Measurements from ENCODE around the gene PXK.

Gene PXK

DNA sequence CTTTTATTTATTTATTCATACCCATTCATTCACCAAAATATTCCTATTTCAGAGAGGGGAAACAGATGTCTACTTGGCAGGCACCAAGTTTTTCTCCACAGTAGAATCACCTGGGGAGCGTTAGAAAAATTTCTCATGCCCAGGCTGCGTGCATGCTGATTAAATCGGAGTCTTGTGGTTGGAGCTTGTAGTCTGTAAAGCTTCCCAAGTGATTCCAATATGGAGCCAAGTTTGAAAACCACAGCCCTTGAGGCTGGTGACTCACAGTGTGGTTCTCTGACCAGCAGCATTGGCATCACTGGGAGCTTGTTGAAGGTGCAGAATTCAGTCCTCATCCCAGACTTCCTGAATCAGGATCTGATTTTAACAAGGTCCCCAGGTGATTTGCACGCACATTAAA is 51.2 kb downstream of the PXK start:
- peak; percentile 96 for DNase-seq (ENCODE audit: low read depth)

DNA sequence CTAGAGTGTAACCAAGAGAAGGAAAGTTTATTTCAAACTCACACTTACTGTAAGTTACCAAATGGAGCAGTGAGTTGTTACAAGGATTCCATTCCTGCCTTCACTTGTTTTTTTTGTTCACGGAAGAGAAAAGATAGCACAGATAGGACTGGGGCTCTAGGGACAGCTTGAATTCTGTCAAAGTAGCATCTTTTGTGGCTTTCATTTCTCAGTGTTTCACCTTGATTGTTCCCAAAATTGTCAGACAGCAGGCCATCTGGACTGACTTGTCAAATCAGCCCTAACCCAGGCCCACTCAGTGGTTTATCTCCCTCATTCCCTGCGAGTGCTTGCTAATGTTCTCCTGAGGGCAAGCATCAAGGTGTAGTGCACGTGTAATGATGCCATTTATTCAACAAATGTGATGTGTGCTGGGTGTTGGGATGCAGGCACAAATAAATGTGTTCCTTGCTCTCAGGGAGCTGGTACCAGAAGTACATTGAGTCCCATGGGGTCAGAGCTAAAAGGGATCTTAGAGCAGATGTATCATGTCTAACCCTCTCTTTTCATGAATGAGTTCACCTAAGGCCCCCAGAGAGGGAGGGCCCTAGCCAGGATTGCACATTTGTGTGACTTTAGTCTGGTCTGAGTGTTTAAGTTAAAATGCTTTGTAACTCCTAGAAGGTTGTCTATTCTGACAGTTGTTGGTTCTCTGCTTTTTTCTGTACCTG is 51.8 kb downstream of the PXK start:
- no peak for DNase-seq (ENCODE audit: low read depth)

DNA sequence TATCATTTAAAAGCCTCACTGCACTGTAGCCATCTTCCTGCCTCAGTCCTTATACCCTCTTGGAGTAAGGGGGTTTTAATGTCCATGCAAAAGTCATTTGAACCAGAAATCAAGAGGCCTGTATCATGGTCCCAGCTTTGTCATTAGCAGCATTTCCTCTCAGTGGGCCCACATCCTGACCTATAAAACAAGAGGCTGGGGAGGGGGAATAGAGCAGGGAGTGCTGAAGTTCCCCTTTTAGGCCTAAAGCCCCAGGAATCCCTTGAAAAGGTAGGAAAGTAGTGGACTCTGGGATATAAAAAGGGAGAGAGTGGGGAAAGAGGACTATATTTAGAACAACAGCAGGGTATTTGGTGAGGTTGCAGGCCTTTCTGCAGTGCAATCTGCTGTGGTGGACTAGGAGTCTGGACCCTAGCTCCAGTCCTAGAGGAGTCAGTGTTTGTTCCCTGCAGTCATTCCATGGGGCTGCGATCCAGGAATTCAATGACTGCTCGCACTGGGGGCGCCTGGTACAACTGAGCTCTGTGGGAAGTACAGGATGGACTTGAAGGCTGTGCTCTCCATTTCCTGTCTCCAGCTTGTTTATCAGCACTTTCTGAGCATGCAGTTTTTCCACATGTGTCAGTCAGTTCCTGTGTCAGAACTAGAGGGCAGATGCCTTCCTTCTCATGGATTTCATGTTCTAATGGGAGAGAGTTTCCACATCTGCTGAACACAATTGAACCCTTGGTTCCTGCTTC is 54.1 kb downstream of the PXK start:
- DNase-seq (ENCODE audit: low read depth): no peak

DNA sequence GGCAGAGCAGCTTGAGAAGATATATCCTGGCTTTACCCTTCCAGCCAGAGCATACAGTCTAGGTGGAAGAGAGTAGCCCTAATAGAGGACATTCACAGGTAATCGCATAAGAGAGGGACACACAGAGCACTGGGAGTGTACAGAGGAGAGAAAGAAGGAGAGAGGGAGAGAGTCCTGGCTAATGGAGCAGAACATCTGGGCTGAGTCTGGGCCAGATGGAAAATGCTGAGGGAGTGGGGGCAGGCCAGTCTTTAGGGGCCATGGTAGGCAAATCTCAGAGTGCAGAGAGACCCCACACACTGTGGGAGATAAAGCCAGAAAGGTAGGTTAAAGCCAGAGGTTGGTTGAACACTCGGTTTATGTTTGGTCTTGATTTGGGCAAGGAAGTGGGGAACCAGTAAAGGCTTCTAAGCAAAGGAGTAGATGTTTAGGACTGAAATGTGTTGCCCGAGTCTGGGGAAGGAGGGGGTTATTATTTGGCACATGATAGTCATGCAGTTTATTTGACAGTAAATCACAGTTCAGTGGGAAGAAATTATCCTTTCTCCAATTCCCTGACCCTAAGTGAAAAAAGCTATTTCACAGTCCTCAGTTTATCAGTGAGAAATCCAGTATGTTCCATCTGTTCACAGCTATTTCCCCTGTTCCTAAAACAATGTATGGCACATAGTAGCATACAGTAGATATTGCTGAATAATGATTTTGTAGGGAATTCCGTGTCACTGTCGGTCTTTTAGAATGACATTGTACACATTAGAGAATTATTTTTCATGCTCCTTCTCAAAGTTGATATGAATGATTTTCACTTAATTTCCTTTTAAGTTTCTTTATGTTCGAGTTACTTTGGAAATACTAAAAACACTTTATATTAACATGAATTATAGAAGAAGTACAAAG is 55.2 kb downstream of the PXK start:
- no peak for DNase-seq (ENCODE audit: low read depth)

DNA sequence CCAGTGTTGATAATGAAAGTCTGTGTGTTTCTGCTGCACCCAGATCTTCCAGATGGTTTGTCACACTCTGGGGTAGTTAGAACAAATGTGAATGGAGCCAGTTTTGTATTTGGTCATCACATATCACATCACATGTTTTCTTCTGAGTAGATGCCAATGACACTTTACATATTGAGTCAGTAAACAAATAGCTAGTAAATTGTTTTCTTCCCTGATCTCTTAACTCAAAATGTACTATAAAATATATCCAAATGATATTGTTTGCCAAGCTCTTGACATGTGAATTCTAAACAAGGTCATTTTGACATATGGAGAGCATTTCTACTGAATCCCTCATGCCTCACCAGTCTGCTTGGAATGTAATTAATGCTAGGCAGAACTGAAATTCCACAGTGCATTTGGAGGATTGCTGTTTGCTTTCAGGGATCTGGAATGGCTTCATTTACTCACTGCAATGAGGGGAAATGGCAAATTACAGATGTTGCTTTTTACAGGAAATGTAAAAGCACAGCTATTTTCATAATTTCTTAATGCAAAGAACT is 55.9 kb downstream of the PXK start:
- no peak for DNase-seq (ENCODE audit: low read depth)

DNA sequence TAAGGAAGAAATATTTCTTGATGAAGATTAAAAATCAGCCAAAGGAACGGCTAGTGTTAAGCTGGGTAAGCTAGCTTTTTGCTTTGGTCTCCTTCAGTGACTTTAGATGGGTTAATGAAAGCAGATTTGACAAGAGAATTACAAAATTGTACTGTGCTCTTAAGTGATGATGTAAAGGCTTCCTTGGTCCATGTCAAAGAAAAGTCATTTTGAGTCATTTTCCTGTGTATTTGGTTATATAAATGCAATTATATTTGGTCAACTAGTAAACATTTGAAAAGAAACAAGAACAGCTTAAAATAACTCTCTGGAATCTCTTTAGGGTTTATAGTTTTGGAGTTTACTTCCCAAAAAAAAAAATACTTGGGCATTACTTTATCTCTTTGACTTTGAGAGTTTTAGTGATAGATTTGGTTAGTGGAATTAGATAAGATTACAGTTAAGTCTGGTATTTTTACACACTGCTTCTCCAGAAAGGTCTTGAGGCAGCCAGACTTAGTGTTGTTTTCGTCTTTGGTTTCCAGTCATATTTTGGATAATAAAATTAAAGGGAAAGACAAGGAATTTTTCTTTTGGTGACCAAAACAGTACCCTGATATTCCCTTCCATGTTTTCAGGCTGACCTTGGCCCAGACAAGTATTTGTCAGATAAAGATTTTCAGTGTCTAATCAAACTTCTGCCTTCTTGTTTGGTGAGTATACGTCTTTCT is 58.6 kb downstream of the PXK start:
- no peak for DNase-seq (ENCODE audit: low read depth)

DNA sequence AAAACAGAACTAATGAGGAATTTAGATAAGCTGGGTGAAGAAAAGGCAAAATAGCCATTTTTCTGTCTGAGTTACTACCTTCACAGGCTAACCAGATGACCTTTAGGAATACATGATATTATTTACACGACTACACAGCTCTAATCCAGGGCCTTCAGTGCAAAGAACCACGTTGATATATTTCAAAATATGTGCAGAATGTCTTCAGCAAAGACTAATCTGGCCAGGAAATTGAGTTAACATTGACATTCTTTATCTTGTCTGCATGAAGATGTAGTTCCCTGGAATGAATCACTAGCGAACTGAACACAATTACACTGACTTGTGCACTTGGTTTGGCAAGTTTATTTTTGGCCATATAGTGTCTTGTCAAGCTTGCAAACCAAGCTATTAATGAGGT is 59.5 kb downstream of the PXK start:
- DNase-seq (ENCODE audit: low read depth): no peak

DNA sequence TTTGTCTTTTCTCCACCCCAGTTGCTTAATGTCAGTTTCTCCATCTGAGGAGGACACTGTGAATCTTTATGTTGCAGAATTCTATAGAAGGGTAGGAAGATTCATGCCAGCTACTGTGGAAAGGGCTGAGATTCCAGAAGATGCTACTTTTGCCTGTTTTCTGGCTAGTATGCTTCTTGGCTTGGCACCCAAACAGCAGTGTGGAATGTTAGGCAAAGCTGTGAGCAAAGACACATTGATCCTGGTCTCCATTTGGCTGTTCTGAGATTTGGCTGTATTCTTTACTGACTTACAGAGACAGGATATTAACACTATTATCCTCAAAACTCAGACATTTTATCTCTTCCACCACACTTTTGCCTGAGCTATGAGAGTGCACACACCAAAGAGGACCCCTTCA is 61.6 kb downstream of the PXK start:
- DNase-seq (ENCODE audit: low read depth): no peak

DNA sequence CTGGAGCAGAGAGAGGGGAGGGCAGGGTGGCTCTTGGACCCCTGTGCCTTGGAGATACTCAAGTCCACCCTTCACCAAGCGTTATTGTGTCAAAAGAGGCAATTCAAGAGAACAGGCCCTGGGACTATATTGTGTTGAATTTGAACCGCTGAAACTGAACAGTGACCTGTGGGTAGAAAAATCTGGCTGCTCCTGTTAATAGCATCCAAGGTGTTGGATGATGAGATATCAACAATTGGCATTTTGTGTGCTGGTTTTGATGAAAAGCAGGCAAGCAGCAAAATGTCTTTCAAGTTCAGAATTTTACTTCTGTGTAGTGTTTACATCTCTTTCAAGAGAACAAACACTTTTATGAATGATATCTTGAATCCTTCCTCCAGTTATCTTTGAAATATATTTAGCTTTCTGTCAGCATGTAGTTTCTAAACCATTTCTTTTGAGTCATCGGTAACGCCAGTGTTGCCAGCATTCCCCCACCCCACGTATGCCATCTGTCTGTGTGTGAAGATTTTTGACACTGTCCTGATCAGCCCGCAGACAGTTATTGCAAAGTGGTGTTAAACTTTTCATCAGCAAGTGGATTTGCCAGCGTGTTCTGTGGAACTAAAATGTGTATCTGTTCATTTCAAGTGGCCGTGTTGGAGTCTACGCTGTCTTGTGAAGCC is 66.1 kb downstream of the PXK start:
- no peak for DNase-seq (ENCODE audit: low read depth)

DNA sequence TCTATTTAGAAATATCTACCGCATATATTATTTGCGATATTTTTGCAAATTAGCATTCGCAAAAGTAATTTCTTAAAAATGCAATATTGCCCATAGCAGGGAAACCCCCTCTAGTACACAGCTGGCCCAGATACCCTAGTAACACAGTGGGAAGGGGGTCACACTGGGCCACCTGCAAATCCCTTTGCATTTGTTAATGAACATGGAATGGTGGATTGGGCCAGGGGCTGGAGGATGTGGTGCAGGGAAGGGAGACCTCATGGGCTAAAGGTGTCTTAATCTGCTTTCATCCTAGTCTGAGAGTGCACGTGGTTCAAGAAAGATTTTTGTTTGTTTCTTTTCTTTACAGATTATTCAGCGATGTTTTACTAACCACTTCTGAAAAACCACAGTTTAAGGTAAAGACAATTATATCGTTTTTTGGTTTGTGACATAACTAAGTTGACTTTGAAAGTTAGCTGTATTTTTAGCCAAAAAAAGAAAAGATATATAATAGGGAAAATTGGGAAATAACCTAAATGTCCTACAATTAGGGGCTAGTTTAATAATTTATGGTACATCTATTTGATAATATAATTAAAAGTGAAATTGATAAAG is 70.9 kb downstream of the PXK start:
- DNase-seq (ENCODE audit: low read depth): no peak

DNA sequence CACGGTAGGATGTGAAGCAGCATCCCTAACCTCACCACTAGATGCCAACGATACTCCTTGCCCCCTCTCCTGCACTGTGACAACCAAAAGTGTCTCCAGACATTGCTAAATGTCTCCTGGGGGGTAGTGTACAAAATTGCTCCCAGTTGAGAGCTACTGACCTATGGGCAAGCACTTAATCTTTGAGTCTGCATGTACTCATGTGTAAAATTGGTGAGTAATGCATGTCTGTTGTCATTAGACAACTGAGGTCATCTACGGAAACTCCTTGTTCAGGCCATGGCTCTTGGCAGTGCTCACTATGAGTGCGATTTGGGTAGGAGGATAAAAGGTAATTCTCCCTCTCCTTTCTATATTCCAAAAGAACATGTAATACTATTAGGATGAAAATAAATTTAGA is 71.7 kb downstream of the PXK start:
- no peak for DNase-seq (ENCODE audit: low read depth)

DNA sequence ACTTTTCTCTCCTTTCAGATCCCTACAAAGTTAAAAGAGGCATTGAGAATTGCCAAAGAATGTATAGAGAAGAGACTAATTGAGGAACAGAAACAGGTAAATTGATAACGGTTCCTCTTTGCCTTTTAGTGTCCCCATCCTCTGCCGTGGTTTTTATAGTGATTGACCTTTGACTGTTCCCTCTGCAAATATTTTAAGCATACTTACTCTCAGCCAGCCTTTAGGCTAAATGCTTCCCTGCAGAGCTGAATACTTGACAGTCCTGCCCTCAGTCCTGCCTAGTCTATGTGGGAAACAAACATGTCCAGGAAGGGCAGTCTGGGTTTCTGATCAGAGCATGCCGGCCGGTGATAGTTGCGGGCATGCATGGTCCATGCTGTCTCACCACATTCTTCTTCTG is 76.2 kb downstream of the PXK start:
- DNase-seq (ENCODE audit: low read depth): no peak

DNA sequence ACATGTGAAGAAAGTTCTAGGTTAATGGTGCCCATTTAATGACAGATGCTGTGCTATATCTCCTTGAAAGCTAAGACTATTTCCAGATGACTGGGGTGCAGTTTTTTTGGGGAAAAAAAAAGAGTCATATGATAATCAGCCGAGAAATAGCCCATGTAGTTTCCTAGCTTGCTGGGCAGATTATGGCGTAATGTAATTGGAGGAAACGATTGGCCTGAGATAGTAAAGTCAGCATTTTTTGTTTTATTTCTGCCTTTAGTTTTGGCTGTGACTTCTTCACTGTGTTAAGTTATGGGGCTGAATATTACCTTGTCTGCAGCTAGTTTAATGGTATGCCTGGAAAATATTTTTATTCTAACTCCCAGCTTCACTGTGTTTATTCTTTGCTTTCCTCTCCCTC is 77.0 kb downstream of the PXK start:
- DNase-seq (ENCODE audit: low read depth): no peak

DNA sequence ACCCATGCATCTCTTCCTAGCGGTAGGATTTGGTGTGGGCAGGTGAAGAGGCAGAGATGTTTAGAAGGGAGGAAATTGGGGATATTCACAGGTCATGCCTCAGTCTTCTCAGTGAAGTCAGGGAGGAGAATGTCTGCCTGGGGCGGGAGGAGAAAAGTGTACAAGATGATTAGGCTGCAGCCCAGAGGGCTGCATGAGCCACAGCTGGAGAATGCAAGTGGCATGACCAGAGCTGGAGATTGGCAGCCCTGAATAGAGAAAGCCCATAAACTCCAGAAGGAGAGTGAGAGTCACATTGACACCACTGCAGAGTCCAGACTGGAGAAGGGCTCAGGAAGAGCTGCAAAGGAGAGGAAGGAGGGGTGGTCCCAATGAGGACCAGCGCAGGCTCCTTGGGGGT is 78.3 kb downstream of the PXK start:
- no peak for DNase-seq (ENCODE audit: low read depth)

DNA sequence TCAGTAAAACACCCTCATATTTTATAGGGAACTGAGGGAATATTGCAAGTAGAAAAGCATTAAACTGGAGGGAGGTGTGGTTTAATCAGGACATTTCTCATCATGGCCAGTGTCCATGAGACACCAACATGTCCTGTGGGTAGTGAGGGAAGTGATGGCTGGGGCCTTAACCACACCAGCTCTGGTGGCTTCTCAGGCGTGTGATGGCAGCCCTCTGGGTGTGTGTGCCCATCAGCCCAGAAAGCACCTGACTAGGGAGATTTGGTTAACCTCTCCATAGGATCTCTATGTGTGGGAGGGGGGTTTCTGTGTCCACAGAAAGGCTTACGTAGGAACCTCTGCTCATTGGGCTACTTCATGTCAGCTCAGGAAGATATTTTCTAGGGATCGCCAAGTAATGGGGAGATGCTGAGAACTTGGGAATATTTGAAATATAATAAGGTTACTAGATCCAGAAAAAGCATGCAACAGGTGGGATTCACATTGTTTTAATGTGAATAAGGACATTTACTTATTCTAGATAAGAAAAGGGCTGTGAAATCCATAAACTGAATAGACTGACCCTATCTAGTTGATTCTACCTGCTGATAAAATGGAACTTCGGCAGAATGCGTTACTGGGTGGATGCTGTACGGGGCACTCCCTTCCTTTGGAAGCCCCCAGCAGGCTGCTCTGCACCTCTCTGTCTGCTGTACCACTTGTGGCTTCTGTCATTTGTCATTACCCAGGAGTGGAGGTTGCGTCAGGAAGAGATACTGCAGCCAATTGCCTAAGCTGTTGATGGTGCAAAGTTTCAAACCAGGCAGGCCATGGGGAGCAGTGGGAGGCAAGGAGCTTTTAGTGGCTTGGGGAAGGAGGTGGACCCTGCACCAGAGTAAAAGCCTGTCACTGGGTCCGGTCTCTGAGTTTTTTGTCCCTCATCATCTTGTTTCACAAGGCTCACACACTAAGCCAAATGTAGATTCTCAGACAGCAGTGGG is 79.4 kb downstream of the PXK start:
- no peak for DNase-seq (ENCODE audit: low read depth)

DNA sequence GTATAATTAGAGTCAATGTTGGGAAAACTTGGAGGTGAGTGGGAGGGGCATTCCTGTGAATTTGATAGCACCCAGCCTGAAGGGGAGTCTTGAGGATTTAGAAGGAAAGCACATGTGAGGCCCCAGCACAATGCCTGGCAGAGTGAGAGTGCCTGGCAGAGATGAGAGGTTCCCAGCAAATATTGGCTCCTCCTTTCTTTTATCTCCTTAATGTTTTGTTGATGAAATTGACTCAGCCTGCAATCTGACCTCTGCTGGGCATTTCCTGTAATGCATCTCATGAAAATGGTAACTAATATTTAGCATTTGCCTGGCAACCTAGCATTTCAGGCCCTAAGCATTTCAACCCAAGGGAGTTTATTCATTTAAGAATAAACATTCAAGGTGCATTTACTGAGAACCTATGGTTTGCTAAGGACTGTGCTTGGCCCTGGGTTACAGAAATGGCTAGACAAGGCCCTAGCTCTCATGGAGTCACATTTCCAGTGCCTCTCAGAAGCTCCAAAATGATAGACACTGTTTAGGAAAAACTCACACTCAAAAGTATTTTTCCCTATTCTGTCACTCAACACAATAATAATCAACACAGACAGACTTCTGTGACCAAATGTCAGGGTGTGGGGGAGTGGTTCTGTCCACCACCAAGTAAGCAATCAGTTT is 82.0 kb downstream of the PXK start:
- DNase-seq (ENCODE audit: low read depth): peak; percentile 33

DNA sequence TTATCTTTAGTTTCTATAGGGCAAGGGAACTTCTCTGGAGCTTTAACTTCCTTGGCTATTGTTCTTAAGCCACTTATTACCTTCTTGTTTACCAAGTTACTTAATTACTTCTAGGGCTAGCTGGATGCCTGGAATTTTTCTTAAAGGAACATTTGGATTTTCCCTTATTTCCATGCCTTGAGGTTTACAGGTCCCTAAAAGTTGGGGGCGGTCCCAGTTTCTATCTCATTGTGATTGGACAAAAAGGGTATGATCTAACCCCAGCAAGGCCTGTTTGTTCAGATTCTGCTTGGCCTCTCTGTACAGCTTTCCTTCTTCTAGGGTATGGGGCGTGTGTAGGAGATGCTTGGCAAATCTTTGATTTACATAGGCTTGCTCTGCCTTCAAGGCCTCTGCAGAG is 83.5 kb downstream of the PXK start:
- DNase-seq (ENCODE audit: low read depth): no peak

DNA sequence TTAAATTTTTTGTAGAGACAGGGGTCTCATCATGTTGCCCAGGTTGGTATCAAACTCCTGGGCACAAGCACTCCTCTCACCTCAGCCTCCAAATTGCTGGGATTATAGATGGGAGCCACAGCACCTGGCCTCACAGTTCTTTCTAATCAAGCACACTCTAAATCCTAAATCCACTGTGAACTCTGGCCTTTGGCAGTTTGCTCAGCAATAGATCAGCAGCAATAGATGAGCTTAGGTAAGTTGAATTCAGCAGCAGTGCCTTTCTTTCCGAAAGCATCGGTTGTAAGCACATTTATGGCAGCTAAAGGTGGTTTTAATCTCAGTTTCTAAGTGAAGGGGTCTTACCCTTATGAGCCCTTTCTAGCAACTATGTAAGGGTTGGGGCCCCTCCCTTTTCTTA is 84.4 kb downstream of the PXK start:
- DNase-seq (ENCODE audit: low read depth): no peak

DNA sequence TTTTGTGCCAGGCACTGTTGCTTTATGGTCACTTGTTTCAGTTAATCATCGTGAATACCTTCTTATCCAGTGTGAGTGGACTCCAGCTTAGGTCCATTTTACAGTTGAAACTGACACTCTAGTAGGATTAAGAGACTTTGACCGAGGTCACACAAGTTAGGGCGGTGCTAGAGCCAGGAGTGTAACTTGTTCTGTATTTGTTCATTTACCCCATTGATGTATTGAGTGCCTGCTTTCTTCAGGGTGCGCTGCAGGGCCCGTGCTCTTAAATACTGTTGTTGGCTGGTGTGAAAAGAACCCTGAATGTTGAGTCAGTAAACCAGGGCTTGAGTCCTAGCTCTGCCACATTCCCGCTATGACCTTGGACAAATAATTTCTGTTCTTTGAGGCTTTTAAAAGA is 85.5 kb downstream of the PXK start:
- no peak for DNase-seq (ENCODE audit: low read depth)
